ENCODE measurements around the gene CHKB. TPM values are rescaled to one million over a fixed set of nuclear protein-coding genes. Genes with fewer than 3 reads are reported as not detected.
"Not testable (repeated sequence)": the region's sequence is repeated elsewhere in the genome, so short reads cannot be mapped to it uniquely, and the experiment has no call there.

CHKB gene
- total RNA-seq, 2 donors from 2014 or later = 52.1 to 112 TPM

DNA sequence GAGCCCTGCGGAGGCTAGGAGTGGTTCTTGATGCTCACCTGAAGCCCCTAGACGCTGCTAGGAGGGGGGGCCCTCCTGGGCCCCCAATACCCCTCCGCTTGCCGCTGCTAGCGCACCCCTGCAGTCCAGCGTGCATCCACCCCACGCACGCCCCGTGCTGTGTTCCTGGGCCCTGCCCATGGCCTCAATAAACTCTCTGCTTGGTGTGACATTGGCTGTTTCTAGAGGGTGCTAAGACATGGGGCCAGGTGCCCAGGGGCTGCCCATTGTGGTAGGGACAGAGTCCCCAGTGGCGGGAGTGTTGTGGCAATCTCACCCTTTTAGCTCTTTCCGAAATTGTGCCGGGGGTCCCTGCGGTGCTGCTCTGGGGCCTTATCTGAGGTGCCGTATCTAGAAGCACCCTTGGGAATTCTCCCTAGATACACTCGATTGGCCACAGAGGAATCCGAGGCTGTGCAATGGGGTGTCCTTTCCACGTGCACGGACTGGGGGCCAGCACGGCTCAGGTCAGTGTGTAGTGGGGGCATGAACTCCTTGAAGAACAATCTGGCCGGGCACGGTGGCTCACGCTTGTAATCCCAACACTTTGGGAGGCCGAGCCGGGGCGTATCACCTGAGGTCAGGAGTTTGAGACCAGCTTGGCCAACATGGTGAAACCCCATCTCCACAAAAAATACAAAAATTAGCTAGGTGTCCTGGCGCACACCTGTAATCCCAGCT is 28.9 kb upstream of the CHKB start:
- WGBS = 89% methylated on average over 24 of the region's 26 CpGs
- Histone ChIP-seq H3K4me1 (replicated peaks) (no peaks in the 10 kb centered on the region), H3K27me3 (replicated peaks; ENCODE audit: insufficient read depth) (no peaks in the 10 kb centered on the region), H3K27ac (no peak overlapping the region), H3K9me3 (no peaks in the 10 kb centered on the region), H3K36me3 (no peaks in the 10 kb centered on the region), H3K4me3 (no peak overlapping the region)
- intact Hi-C loops (cut with DNase I) = no loop called here
- DNase-seq (ENCODE audit: low spot score) = no peak
- TF ChIP-seq, protein P1, sequence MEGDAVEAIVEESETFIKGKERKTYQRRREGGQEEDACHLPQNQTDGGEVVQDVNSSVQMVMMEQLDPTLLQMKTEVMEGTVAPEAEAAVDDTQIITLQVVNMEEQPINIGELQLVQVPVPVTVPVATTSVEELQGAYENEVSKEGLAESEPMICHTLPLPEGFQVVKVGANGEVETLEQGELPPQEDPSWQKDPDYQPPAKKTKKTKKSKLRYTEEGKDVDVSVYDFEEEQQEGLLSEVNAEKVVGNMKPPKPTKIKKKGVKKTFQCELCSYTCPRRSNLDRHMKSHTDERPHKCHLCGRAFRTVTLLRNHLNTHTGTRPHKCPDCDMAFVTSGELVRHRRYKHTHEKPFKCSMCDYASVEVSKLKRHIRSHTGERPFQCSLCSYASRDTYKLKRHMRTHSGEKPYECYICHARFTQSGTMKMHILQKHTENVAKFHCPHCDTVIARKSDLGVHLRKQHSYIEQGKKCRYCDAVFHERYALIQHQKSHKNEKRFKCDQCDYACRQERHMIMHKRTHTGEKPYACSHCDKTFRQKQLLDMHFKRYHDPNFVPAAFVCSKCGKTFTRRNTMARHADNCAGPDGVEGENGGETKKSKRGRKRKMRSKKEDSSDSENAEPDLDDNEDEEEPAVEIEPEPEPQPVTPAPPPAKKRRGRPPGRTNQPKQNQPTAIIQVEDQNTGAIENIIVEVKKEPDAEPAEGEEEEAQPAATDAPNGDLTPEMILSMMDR (IDR thresholded peaks at IDR 0.05) = no peak
- no peak for TF ChIP-seq POLR2AphosphoS5 (IDR thresholded peaks at IDR 0.05)
- no peak for TF ChIP-seq POLR2A (IDR thresholded peaks at IDR 0.05)

DNA sequence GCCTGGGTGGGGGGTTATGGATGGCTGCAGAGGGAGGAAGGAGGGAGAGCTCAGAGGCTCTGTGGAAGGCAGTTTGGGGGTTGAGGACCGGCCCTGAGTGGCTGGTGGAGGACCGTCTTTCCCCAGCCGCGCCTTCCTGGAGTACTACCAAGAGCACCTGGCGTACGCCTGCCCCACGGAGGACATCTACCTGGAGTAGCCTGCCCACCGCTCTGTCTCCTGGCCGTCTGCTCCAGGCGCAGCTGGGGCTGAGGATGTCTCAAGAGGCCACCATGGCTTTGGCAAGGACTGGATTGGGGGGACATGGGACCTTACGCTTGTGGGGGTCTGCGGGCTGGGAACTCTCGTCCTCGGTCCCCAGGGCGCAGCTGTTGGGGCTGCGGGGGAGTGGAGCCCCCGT is 27.9 kb upstream of the CHKB start:
- WGBS = 84% methylated on average over 17 of the region's 17 CpGs
- Histone ChIP-seq H3K4me3 (no peak overlapping the region), H3K36me3 (no peaks in the 10 kb centered on the region), H3K4me1 (replicated peaks) (no peaks in the 10 kb centered on the region), H3K9me3 (no peaks in the 10 kb centered on the region), H3K27ac (no peak overlapping the region), H3K27me3 (replicated peaks; ENCODE audit: insufficient read depth) (no peaks in the 10 kb centered on the region)
- TF ChIP-seq POLR2A (IDR thresholded peaks at IDR 0.05) = no peak
- no peak for TF ChIP-seq POLR2AphosphoS5 (IDR thresholded peaks at IDR 0.05)
- TF ChIP-seq, protein P1 (IDR thresholded peaks at IDR 0.05) = no peak
- intact Hi-C loops (cut with DNase I) = no loop called here
- DNase-seq (ENCODE audit: low spot score) = no peak

DNA sequence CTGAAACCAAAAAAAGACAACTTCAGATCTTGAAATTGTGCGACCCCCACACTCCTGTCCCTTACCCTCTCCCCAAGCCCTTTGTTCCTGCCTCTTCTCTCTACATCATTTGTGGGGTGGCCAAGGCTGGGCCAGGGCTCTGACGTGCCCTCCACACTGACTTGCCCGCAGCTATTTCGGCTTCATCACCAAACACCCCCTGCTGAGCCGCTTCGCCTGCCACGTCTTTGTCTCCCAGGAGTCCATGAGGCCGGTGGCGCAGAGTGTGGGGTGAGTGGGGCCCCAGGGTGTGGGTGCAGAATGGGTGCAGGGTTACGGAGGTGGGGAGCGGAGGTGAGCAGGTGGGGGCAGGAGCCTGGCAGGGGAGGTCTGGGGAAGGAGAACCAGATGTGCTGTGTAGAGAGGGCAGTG is 27.4 kb upstream of the CHKB start:
- 90% methylated on average over 11 of the region's 11 CpGs for WGBS
- intact Hi-C loops (cut with DNase I) = no loop called here
- no peak for DNase-seq (ENCODE audit: low spot score)
- no peak overlapping the region for H3K27ac ChIP-seq
- H3K27me3 ChIP-seq (replicated peaks; ENCODE audit: insufficient read depth) = no peaks in the 10 kb centered on the region
- H3K4me3 ChIP-seq = no peak overlapping the region
- no peaks in the 10 kb centered on the region for H3K9me3 ChIP-seq
- no peaks in the 10 kb centered on the region for H3K36me3 ChIP-seq
- no peaks in the 10 kb centered on the region for H3K4me1 ChIP-seq (replicated peaks)
- TF ChIP-seq POLR2A (IDR thresholded peaks at IDR 0.05) (no peak), POLR2AphosphoS5 (IDR thresholded peaks at IDR 0.05) (no peak)
- TF ChIP-seq, protein P1 (IDR thresholded peaks at IDR 0.05) = no peak

DNA sequence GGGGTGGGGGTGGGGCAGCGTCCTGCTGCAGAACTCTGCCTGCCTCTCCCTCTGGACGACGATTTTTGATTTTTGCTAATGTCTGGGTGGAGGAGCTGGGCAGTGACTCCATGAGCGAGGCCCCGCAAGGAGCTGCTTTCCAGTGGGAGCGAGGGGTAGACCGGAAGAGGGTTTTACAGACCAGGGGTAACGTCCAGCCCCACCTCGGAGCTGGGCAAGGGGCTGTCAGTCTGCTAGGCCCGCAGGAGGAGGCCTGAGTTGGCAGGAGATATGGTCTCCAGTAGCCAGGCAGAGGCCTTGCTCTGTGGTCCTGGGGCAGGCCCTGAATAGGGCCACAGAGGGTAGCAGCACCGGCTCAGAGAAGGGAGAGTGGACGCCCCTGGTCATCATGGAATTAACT is 26.9 kb upstream of the CHKB start:
- 77% methylated on average over 12 of the region's 12 CpGs for WGBS
- no peak for DNase-seq (ENCODE audit: low spot score)
- Histone ChIP-seq H3K4me3 (no peak overlapping the region), H3K27ac (no peak overlapping the region), H3K36me3 (no peaks in the 10 kb centered on the region), H3K27me3 (replicated peaks; ENCODE audit: insufficient read depth) (no peaks in the 10 kb centered on the region), H3K9me3 (no peaks in the 10 kb centered on the region), H3K4me1 (replicated peaks) (no peaks in the 10 kb centered on the region)
- TF ChIP-seq, protein P1 (IDR thresholded peaks at IDR 0.05) = no peak
- TF ChIP-seq POLR2A (IDR thresholded peaks at IDR 0.05) (no peak), POLR2AphosphoS5 (IDR thresholded peaks at IDR 0.05) (no peak)
- intact Hi-C loops (cut with DNase I) = no loop called here

DNA sequence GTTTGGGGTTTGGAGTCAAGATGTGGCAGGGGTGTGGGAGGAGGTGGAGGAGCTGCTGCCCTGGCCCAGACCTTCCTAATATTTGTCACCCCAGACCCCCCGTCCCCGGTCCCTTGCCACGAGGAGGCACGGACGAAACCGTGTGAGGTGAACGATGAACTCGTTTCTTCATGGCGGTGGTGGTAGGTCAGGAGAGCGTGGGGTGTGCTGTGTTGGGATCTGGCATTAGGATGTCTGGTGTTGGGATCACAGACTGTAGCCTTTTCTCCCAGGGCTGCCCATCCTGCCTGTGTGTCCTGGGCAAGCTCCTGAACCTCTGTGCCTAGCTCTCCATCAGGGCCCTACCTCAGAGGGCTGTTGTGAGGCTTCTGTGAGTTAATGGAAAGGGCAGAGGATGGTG is 26.3 kb upstream of the CHKB start:
- no peaks in the 10 kb centered on the region for H3K9me3 ChIP-seq
- H3K27ac ChIP-seq = no peak overlapping the region
- WGBS = 90% methylated on average over 10 of the region's 10 CpGs
- no peaks in the 10 kb centered on the region for H3K36me3 ChIP-seq
- intact Hi-C loops (cut with DNase I) = no loop called here
- no peak overlapping the region for H3K4me3 ChIP-seq
- DNase-seq (ENCODE audit: low spot score) = no peak
- no peaks in the 10 kb centered on the region for H3K4me1 ChIP-seq (replicated peaks)
- TF ChIP-seq, protein P1 (IDR thresholded peaks at IDR 0.05) = no peak
- TF ChIP-seq POLR2A (IDR thresholded peaks at IDR 0.05) = no peak
- TF ChIP-seq POLR2AphosphoS5 (IDR thresholded peaks at IDR 0.05) = no peak
- H3K27me3 ChIP-seq (replicated peaks; ENCODE audit: insufficient read depth) = no peaks in the 10 kb centered on the region

DNA sequence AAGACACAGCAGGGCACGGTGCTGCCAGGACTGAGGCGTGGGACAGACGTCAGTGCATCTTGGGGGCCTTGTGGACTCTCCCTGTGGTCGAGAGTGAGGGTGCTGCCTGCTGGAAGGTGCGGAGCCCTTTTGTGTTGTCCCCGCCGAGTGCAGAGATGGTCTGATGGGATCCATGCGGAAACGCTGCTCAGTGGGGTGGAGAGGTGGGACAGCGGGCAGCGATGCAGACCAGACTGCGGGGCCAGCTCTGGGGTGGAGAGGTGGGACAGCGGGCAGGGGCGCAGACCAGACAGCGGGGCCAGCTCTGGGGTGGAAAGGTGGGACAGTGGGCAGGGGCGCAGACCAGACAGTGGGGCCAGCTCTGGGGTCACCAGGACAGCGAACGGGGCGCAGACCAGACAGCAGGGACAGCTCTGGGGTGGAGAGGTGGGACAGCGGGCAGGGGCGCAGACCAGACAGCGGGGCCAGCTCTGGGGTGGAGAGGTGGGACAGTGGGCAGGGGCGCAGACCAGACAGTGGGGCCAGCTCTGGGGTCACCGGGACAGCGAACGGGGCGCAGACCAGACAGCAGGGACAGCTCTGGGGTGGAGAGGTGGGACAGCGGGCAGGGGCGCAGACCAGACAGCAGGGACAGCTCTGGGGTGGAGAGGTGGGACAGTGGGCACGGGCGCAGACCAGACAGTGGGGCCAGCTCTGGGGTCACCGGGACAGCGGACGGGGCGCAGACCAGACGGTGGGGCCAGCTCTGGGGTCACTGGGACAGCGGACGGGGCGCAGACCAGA is 25.6 kb upstream of the CHKB start:
- H3K27ac ChIP-seq; H3K4me1 ChIP-seq (replicated peaks); H3K27me3 ChIP-seq (replicated peaks; ENCODE audit: insufficient read depth); DNase-seq (ENCODE audit: low spot score); intact Hi-C loops (cut with DNase I); H3K9me3 ChIP-seq; H3K36me3 ChIP-seq; H3K4me3 ChIP-seq: not testable (repeated sequence)
- 81% methylated on average over 39 of the region's 39 CpGs for WGBS

Measured in prostate gland (tissue), 2 donors.